Breast epithelium (tissue), 4 donors: ENCODE data around the gene GANAB. TPM values are rescaled to one million over a fixed set of nuclear protein-coding genes. Genes with fewer than 3 reads are reported as not detected.
"Not testable (repeated sequence)": the region's sequence is repeated elsewhere in the genome, so short reads cannot be mapped to it uniquely, and the experiment has no call there.

Experiments
- DNase-seq, 2 donors: peaks; one replicate each; pipeline ENCODE4 v3.0.0-alpha.2; 2019; ENCODE audit warnings: low spot score in 2 of 2
- H3K27ac ChIP-seq, 2 donors: fragments of 200-600 bp; sonication (generic) in 1 of 2; one replicate each; pipeline ENCODE4 v1.5.1; 2016 to 2019; ENCODE audit warnings: mild to moderate bottlenecking in 1 of 2
- H3K27me3 ChIP-seq, 2 donors: fragments of 200-600 bp; sonication (generic) in 1 of 2; one replicate each; pipeline versions ENCODE4 v1.5.1 to v1.6.0; 2017 to 2019; ENCODE audit warnings: control low read depth in 1 of 2, mild to moderate bottlenecking in 1 of 2
- H3K36me3 ChIP-seq: fragments of 200-600 bp; one replicate; pipeline ENCODE4 v1.5.1; 2019
- H3K4me1 ChIP-seq, 2 donors: fragments of 200-600 bp; sonication (generic); one replicate each; pipeline ENCODE4 v1.5.1; 2016 to 2019; ENCODE audit warnings: control low read depth in 1 of 2
- H3K4me3 ChIP-seq, 3 donors: fragments of 200-600 bp; sonication (generic); 1 replicate in 2 of 3; 2 replicates in 1 of 3; pipeline ENCODE4 v1.5.1; 2016 to 2019; ENCODE audit warnings: mild to moderate bottlenecking in 3 of 3, moderate library complexity in 2 of 3
- H3K9me3 ChIP-seq, 2 donors: fragments of 200-600 bp; sonication (generic) in 1 of 2; one replicate each; pipeline ENCODE4 v1.5.1; 2016 to 2019; ENCODE audit warnings: control low read depth in 1 of 2
- POLR2A ChIP-seq: fragments of 450-650 bp; IDR thresholded peaks from one replicate; pipeline ENCODE4 v1.6.1; 2016; ENCODE audit warnings: antibody characterized with exemption, mild to moderate bottlenecking, moderate library complexity
- POLR2AphosphoS5 ChIP-seq, 3 donors: sonication (generic); formaldehyde crosslinking; IDR thresholded peaks; one replicate each; pipeline ENCODE4 v1.6.1; 2017; ENCODE audit warnings: antibody characterized with exemption in 3 of 3
- intact Hi-C: fragments of 100-400 bp; cut with DNase I; formaldehyde crosslinking; loops from one replicate; pipeline ENCODE4 v1.15.1; 2023; ENCODE audit warnings: low total_unique reads
- total RNA-seq, 3 donors: library from RNA; depleted of rRNA; stranded (reverse); fragments of >200 nt; gene quantifications; one replicate each; pipeline ENCODE4 v1.1.0, GENCODE V29; 2016
- TF ChIP-seq, protein P1 (sequence below), 3 donors: fragments of 450-650 bp; IDR thresholded peaks; one replicate each; pipeline ENCODE4 v1.5.1; 2016 to 2017; ENCODE audit warnings: antibody characterized with exemption in 3 of 3, mild to moderate bottlenecking in 3 of 3, moderate library complexity in 3 of 3

GANAB gene
- total RNA-seq, 3 donors from 2014 or later: 114 to 116 (median 116) TPM

DNA sequence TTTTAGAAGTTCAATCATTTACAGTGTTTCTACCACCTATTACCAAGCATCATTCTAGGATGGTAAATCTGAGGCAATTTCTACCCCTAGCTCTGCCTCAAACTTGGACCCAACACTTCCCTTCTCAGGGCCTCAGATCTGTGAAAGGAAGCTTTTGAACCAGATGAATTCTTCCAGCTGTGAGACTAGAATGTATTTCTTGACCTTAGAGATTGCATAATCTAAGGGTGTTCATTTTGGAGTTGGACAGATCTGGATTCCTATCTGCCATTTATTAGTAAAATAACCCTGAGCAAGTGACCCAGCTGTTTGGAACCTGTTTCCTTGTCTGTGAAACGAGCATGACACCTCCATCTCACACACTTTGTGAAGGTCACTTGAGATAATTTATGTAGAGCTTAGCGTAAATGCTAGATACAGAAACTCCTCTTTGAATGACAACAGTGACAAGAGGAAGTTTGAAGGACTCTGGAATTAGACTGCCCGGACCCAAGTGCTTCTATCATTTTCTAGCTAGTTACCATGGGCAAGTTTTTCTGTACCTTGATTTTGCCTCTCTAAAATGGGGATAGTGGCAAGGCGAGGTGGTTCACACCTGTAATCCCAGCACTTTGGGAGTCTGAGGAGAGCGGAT is 10.5 kb upstream of the GANAB start:
- Histone ChIP-seq H3K27me3 (no peaks in the 10 kb centered on the region), H3K27ac (no peak overlapping the region), H3K9me3 (no peaks in the 10 kb centered on the region), H3K36me3 (no peaks in the 10 kb centered on the region), H3K4me1 (peaks cover 0 to 1% of the 10 kb centered on the region in 2 donors), H3K4me3 (no peak overlapping the region)
- TF ChIP-seq POLR2A: no peak
- no peak for TF ChIP-seq POLR2AphosphoS5 (IDR thresholded peaks at IDR 0.05)
- TF ChIP-seq, protein P1, sequence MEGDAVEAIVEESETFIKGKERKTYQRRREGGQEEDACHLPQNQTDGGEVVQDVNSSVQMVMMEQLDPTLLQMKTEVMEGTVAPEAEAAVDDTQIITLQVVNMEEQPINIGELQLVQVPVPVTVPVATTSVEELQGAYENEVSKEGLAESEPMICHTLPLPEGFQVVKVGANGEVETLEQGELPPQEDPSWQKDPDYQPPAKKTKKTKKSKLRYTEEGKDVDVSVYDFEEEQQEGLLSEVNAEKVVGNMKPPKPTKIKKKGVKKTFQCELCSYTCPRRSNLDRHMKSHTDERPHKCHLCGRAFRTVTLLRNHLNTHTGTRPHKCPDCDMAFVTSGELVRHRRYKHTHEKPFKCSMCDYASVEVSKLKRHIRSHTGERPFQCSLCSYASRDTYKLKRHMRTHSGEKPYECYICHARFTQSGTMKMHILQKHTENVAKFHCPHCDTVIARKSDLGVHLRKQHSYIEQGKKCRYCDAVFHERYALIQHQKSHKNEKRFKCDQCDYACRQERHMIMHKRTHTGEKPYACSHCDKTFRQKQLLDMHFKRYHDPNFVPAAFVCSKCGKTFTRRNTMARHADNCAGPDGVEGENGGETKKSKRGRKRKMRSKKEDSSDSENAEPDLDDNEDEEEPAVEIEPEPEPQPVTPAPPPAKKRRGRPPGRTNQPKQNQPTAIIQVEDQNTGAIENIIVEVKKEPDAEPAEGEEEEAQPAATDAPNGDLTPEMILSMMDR (IDR thresholded peaks at IDR 0.05): no peak
- no peak for DNase-seq
- intact Hi-C loops: no loop called here

DNA sequence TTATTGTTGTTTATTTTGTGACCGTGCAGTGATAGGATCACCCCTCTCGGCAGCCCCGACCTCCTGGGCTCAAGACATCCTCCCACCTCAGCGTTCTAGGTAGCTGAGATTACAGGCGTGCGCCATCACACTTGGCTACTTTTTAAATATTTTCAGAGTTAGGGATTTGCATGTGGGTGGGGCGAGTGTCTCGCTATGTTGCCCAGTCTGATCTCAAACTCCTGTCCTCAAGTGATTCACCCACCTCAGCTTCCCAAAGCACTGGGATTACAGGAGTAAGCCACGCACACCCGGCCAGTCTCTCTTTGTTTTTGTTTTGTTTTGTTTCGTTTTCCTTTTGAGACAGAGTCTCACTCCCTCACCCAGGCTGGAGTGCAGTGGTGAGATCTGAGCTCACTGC is 7.9 kb upstream of the GANAB start:
- Histone ChIP-seq H3K9me3 (no peaks in the 10 kb centered on the region), H3K27ac (no peak overlapping the region), H3K27me3 (no peaks in the 10 kb centered on the region), H3K36me3 (no peaks in the 10 kb centered on the region), H3K4me3 (no peak overlapping the region), H3K4me1 (peaks cover 0 to 7% of the 10 kb centered on the region in 2 donors)
- no peak for TF ChIP-seq POLR2AphosphoS5 (IDR thresholded peaks at IDR 0.05)
- no peak for TF ChIP-seq POLR2A
- TF ChIP-seq, protein P1 (IDR thresholded peaks at IDR 0.05): no peak
- DNase-seq: no peak
- intact Hi-C loops: no loop called here

DNA sequence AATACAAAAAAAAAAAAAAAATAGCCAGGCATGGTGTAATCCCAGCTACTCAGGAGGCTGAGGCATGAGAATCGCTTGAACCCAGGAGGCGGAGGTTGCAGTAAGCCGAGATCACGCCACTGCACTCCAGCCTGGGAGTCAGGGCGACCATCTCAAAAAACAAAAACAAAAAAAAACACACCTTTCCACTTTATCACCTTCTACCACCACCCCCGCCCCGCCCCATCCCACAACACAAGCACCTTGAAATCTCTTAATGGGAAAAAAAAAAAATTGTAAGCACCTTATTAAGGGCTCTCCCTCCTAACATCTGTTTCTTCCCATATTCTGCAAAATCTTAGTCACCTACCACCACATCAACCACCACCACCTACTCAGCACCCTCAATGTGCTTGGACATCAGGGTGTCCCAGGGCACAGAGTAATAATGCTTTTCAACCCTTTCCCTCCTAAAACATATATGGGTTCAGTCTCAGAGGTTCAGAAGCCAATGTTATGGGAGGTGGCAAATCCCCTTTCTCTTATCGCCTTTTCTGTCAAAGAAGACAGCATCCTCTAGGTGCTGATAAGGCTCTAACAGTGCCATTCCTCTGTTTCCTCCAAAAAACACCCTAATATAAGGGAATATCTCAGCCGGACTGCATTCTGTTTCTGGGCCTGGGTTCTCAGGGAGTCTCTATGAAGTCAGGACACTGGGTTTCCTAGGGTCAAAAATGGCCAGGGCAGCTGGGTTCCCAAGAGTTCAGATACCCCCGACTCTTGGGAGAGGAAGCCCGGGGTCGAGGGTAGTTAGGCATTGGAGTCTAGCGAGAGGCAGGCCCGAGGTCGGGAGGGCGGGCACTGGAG is 6.0 kb upstream of the GANAB start:
- no peaks in the 10 kb centered on the region for H3K27me3 ChIP-seq
- DNase-seq: no peak
- H3K27ac ChIP-seq: peak overlapping the region; percentile 91 to 92
- intact Hi-C loops: no loop called here
- TF ChIP-seq, protein P1 (IDR thresholded peaks at IDR 0.05): no peak
- no peak for TF ChIP-seq POLR2AphosphoS5 (IDR thresholded peaks at IDR 0.05)
- no peak for TF ChIP-seq POLR2A
- no peaks in the 10 kb centered on the region for H3K36me3 ChIP-seq
- H3K9me3 ChIP-seq: no peaks in the 10 kb centered on the region
- peaks cover 0 to 7% of the 10 kb centered on the region in 2 donors for H3K4me1 ChIP-seq
- peak overlapping the region; percentile 81 to 95 (median 94) for H3K4me3 ChIP-seq

DNA sequence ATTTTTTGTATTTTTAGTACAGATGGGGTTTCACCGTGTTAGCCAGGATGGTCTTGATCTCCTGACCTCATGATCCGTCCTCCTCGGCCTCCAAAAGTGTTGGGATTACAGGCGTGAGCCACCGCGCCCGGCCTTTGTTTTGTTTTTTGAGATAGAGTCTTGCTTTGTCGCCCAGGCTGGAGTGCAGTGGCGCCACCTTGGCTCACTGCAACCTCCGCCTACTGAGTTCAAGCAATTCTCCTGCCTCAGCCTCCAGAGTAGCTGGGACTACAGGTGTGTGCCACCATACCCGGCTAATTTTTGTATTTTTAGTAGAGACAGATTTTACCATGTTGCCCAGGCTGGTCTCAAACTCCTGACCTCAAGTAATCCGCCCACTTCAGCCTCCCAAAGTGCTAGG is 3.9 kb upstream of the GANAB start:
- DNase-seq, intact Hi-C loops, H3K27me3 ChIP-seq, H3K4me3 ChIP-seq, H3K27ac ChIP-seq, H3K36me3 ChIP-seq, H3K9me3 ChIP-seq: not testable (repeated sequence)
- H3K4me1 ChIP-seq: peaks cover 5 to 17% of the 10 kb centered on the region in 2 donors

DNA sequence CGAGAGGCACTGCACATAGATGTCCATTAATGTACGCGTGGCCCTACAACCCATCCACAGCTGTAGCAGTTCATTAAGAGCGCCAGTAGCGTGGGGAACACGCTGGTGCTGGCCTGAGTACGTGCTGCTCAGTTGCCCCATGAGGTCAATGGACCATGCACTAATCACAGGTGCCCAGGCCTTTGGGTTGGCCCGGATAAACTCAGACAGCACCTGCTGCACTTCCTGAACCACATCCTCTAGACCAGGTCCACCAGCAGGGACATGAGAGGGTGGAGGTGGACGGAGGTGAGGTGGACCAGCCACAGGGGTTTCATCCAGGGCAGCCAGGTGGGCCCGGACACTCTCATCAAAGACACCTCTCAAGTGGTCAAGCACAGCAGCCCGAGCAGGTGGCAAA is 3.1 kb upstream of the GANAB start:
- Histone ChIP-seq H3K9me3 (no peaks in the 10 kb centered on the region), H3K27ac (no peak overlapping the region), H3K36me3 (no peaks in the 10 kb centered on the region), H3K4me1 (peaks cover 5 to 17% of the 10 kb centered on the region in 2 donors), H3K4me3 (no peak overlapping the region), H3K27me3 (no peaks in the 10 kb centered on the region)
- no peak for TF ChIP-seq POLR2AphosphoS5 (IDR thresholded peaks at IDR 0.05)
- no peak for DNase-seq
- intact Hi-C loops: no loop called here

DNA sequence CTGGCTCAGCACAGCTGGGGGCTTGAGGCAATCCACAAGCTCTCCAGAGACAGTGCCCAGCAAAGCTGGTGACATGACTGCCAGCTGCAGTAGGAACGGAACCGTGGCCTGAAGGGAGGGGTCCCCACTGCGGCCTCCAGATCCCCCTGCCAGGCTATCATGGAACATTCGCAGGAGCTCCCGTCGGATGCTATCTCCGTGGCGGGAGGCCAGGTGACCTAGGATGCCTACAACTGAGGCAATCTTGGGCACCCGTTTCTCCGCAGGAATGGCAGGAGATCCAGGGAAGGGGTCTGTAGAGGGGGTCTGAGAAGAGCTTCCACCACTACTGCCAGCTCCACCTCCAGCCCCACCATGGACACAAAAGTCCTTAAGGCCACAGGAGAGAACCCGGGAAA is 2.6 kb upstream of the GANAB start:
- intact Hi-C loops: no loop called here
- peaks cover 5 to 17% of the 10 kb centered on the region in 2 donors for H3K4me1 ChIP-seq

More for the DNA sequence above, 2.6 kb upstream of the GANAB start:
- Histone ChIP-seq H3K27ac (no peak overlapping the region), H3K27me3 (no peaks in the 10 kb centered on the region), H3K36me3 (no peaks in the 10 kb centered on the region), H3K4me3 (no peak overlapping the region), H3K9me3 (no peaks in the 10 kb centered on the region)
- TF ChIP-seq, protein P1 (IDR thresholded peaks at IDR 0.05): no peak
- TF ChIP-seq POLR2A (no peak), POLR2AphosphoS5 (IDR thresholded peaks at IDR 0.05) (no peak)
- DNase-seq: no peak
